GM12891 (cell line): ENCODE results near the gene ZNF135.

Experiments
- POLR2A ChIP-seq: IDR thresholded peaks from 2 replicates; pipeline ENCODE4 v1.6.1; 2011; ENCODE audit warnings: low read depth, low read length, control low read depth
- POLR2AphosphoS5 ChIP-seq: IDR thresholded peaks from 2 replicates; pipeline ENCODE4 v1.6.1; 2011; ENCODE audit warnings: low read depth, low read length, control low read depth
- TAF1 ChIP-seq: IDR thresholded peaks from 2 replicates; pipeline ENCODE4 v1.6.1; 2011; ENCODE audit warnings: low read depth, low read length, control low read depth

DNA sequence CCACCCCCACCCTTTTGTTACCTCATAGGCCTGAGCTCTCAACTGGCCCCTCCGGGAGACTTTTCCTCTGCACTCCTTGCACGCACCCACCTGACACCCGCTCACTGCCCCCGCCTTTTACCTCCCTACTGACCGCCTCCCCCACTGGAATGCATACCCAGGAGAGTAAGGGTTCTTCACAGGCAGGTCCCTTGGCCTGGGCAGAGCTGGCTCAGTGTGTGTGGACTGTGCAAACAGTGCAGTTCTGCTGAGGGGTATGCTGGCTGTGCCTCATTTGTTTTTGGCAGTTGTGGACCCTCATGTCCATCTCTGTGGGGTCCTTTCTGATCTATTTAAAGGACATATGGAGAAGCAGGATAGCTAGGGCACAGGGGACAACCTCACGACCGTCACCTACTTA, 34.0 kb downstream of the ZNF135 start:
- no peak for TF ChIP-seq POLR2AphosphoS5
- no peak for TF ChIP-seq POLR2A
- TF ChIP-seq TAF1: no peak
